Measurements from ENCODE around the gene PRKG1. TPM values are rescaled to one million over a fixed set of nuclear protein-coding genes. Genes with fewer than 3 reads are reported as not detected.

PRKG1 gene
- total and polyA plus RNA-seq, 2 of the 4 experiments (the other 2 are of a cell fraction) = 3.5 to 18.3 TPM

GRCh38 chr10:51910189-51910588, 835.9 kb downstream of the PRKG1 start:
- POLR2A ChIA-PET (ENCODE audit: unreplicated experiment) = no interaction called here
- H2AFZ ChIP-seq (replicated peaks; ENCODE audit: low read length, poor library complexity) = no peak overlapping the region
- intact Hi-C loops (cut with micrococcal nuclease) (no loop called here), in situ Hi-C loops (cut with MboI; ENCODE audit: low sequenced_read_pairs) (no loop called here), dilution Hi-C loops (cut with HindIII; ENCODE audit: low sequenced_read_pairs, unreplicated experiment) (no loop called here)
- no peak overlapping the region for H2AK9ac ChIP-seq (replicated peaks; ENCODE audit: low read depth, low read length, poor library complexity)
- ATAC-seq (ENCODE audit: low read depth) (no peak), DNase-seq (peak; percentile 12)
- H2BK15ac ChIP-seq (ENCODE audit: low read depth, low read length) = no peak overlapping the region
- H3K4ac ChIP-seq (ENCODE audit: low read depth, low read length) = no peak overlapping the region
- no peaks in the 10 kb centered on the region for H3K79me1 ChIP-seq (ENCODE audit: low read depth in 1 of 2, low read length in 2 of 2)
- H2AK5ac ChIP-seq (ENCODE audit: low read depth, low read length) = no peak overlapping the region
- H3K9me1 ChIP-seq (ENCODE audit: insufficient read depth, low read length) = no peaks in the 10 kb centered on the region
- no peak overlapping the region for H3K56ac ChIP-seq (ENCODE audit: extremely low read depth, insufficient read depth, low read length)
- TF ChIP-seq CHD1 (IDR thresholded peaks at IDR 0.05; ENCODE audit: low read depth, low read length) (no peak), RAD21 (IDR thresholded peaks at IDR 0.05; ENCODE audit: low read length) (no peak), MXI1 (IDR thresholded peaks at IDR 0.05; ENCODE audit: borderline replicate concordance, low read depth, low read length) (no peak), CEBPB (IDR thresholded peaks at IDR 0.05; ENCODE audit: low read depth, low read length) (no peak), MAFK (IDR thresholded peaks at IDR 0.05; ENCODE audit: low read depth, low read length) (no peak), NFE2L2 (IDR thresholded peaks at IDR 0.05; ENCODE audit: low read depth, low read length) (no peak), SMC3 (IDR thresholded peaks at IDR 0.05; ENCODE audit: low read depth, low read length) (no peak), RCOR1 (IDR thresholded peaks at IDR 0.05; ENCODE audit: insufficient replicate concordance, low read length) (no peak), RFX5 (IDR thresholded peaks at IDR 0.05; ENCODE audit: low read depth, low read length) (no peak), MAZ (IDR thresholded peaks at IDR 0.05; ENCODE audit: borderline replicate concordance, low read depth, low read length) (no peak), BHLHE40 (IDR thresholded peaks at IDR 0.05; ENCODE audit: low read depth, low read length) (no peak), POLR2A (IDR thresholded peaks at IDR 0.05; ENCODE audit: low read depth, low read length) (no peak), FOS (IDR thresholded peaks at IDR 0.05; ENCODE audit: low read depth, low read length) (no peak)
- TF ChIP-seq, protein P1, sequence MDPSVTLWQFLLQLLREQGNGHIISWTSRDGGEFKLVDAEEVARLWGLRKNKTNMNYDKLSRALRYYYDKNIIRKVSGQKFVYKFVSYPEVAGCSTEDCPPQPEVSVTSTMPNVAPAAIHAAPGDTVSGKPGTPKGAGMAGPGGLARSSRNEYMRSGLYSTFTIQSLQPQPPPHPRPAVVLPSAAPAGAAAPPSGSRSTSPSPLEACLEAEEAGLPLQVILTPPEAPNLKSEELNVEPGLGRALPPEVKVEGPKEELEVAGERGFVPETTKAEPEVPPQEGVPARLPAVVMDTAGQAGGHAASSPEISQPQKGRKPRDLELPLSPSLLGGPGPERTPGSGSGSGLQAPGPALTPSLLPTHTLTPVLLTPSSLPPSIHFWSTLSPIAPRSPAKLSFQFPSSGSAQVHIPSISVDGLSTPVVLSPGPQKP (IDR thresholded peaks at IDR 0.05; ENCODE audit: borderline replicate concordance, low read depth, low read length) = no peak
- TF ChIP-seq, protein P2, sequence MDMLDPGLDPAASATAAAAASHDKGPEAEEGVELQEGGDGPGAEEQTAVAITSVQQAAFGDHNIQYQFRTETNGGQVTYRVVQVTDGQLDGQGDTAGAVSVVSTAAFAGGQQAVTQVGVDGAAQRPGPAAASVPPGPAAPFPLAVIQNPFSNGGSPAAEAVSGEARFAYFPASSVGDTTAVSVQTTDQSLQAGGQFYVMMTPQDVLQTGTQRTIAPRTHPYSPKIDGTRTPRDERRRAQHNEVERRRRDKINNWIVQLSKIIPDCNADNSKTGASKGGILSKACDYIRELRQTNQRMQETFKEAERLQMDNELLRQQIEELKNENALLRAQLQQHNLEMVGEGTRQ (IDR thresholded peaks at IDR 0.05; ENCODE audit: low read depth, low read length) = no peak
- TF ChIP-seq, protein P3, sequence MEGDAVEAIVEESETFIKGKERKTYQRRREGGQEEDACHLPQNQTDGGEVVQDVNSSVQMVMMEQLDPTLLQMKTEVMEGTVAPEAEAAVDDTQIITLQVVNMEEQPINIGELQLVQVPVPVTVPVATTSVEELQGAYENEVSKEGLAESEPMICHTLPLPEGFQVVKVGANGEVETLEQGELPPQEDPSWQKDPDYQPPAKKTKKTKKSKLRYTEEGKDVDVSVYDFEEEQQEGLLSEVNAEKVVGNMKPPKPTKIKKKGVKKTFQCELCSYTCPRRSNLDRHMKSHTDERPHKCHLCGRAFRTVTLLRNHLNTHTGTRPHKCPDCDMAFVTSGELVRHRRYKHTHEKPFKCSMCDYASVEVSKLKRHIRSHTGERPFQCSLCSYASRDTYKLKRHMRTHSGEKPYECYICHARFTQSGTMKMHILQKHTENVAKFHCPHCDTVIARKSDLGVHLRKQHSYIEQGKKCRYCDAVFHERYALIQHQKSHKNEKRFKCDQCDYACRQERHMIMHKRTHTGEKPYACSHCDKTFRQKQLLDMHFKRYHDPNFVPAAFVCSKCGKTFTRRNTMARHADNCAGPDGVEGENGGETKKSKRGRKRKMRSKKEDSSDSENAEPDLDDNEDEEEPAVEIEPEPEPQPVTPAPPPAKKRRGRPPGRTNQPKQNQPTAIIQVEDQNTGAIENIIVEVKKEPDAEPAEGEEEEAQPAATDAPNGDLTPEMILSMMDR (conservative IDR thresholded peaks at IDR 0.05; ENCODE audit: low read depth, low read length) = no peak
- no peak overlapping the region for H3K18ac ChIP-seq (ENCODE audit: low read depth, low read length)
- H3K4me2 ChIP-seq (ENCODE audit: low read depth, low read length) = no peak overlapping the region
- no peak overlapping the region for H2BK5ac ChIP-seq (ENCODE audit: low read depth, low read length, poor library complexity, severe bottlenecking)
- H3K27me3 ChIP-seq (ENCODE audit: control insufficient read depth, insufficient read depth, low read length) = no peaks in the 10 kb centered on the region
- no peak overlapping the region for H3K9ac ChIP-seq (ENCODE audit: low read depth, low read length)
- H2BK20ac ChIP-seq (ENCODE audit: low read depth, low read length) = no peak overlapping the region
- no peak overlapping the region for H4K5ac ChIP-seq (ENCODE audit: low read depth, low read length)
- H2BK120ac ChIP-seq (ENCODE audit: low read depth, low read length) = no peak overlapping the region
- H4K91ac ChIP-seq (ENCODE audit: insufficient read depth, low read depth, low read length) = no peak overlapping the region
- H3K4me3 ChIP-seq (ENCODE audit: insufficient read depth, low read depth, low read length) = no peak overlapping the region
- no peaks in the 10 kb centered on the region for H3K9me3 ChIP-seq (ENCODE audit: control insufficient read depth, insufficient read depth, low read length)
- BruUV-seq (replicated peaks) = no TSS peak
- H3K27ac ChIP-seq (ENCODE audit: insufficient read depth, low read length) = no peak overlapping the region
- CTCF ChIA-PET = no interaction called here
- no peak overlapping the region for H3K14ac ChIP-seq (replicated peaks; ENCODE audit: low read depth, low read length)
- no peak overlapping the region for H4K8ac ChIP-seq (ENCODE audit: low read depth in 2 of 2, low read length in 2 of 2)
- H3K36me3 ChIP-seq (ENCODE audit: control insufficient read depth, insufficient read depth, low read length) = no peaks in the 10 kb centered on the region
- no peaks in the 10 kb centered on the region; the same call in 1 of the 2 replicates for H3K4me1 ChIP-seq (ENCODE audit: control insufficient read depth, insufficient read depth, low read length)
- no peaks in the 10 kb centered on the region for H4K20me1 ChIP-seq (ENCODE audit: insufficient read depth, low read length)
- H3K23ac ChIP-seq (ENCODE audit: low read depth, low read length) = no peak overlapping the region
